Cortex of kidney (tissue), 1 donor: Measurements from ENCODE around the gene KRT71.

Experiments used
- DNase-seq: peaks from one replicate; lab custom pipeline; 2025; lab: John Stamatoyannopoulos, UW

The KRT71 gene

GRCh38 chr12:52575256-52575655, 22.3 kb upstream of the KRT71 start:
- no peak for DNase-seq

- no peak for DNase-seq
Measured at GRCh38 chr12:52573743-52574142, 20.8 kb upstream of the KRT71 start, which contains the start of gene KRT74. Gene KRT74 (minus strand): TSS chr12:52573843. CDS start chr12:52573777, 66 bp downstream.

GRCh38 chr12:52573306-52573705, 20.4 kb upstream of the KRT71 start:
- DNase-seq, result no peak

GRCh38 chr12:52570511-52570910, 17.6 kb upstream of the KRT71 start:
- DNase-seq, result no peak

GRCh38 chr12:52568111-52568510, 15.2 kb upstream of the KRT71 start:
- no peak for DNase-seq

- DNase-seq, result no peak
Measured at GRCh38 chr12:52566847-52567291, 13.9 kb upstream of the KRT71 start.

GRCh38 chr12:52564582-52564981, 11.6 kb upstream of the KRT71 start:
- no peak for DNase-seq

GRCh38 chr12:52561880-52562449, 9.0 kb upstream of the KRT71 start:
- no peak for DNase-seq

GRCh38 chr12:52559979-52560378, 7.0 kb upstream of the KRT71 start:
- DNase-seq, result no peak

GRCh38 chr12:52558781-52559445, 6.0 kb upstream of the KRT71 start:
- no peak for DNase-seq

GRCh38 chr12:52557476-52557875, 4.5 kb upstream of the KRT71 start:
- no peak for DNase-seq

- no peak for DNase-seq
Measured at GRCh38 chr12:52555577-52555976, 2.6 kb upstream of the KRT71 start.

- no peak for DNase-seq
Measured at GRCh38 chr12:52552055-52552454, 890 bp downstream of the KRT71 start.

- no peak for DNase-seq
Measured at GRCh38 chr12:52551216-52551865, 1.6 kb downstream of the KRT71 start.

- no peak for DNase-seq
Measured at GRCh38 chr12:52546126-52546525, 6.8 kb downstream of the KRT71 start.

GRCh38 chr12:52543985-52544883, 8.7 kb downstream of the KRT71 start:
- DNase-seq, result no peak

GRCh38 chr12:52542785-52543318, 10.1 kb downstream of the KRT71 start:
- no peak for DNase-seq

- no peak for DNase-seq
Measured at GRCh38 chr12:52542157-52542556, 10.8 kb downstream of the KRT71 start.

- no peak for DNase-seq
Measured at GRCh38 chr12:52541709-52542108, 11.2 kb downstream of the KRT71 start.

- no peak for DNase-seq
Measured at GRCh38 chr12:52540531-52540930, 12.4 kb downstream of the KRT71 start.

- DNase-seq, result no peak
Measured at GRCh38 chr12:52539821-52540173, 13.1 kb downstream of the KRT71 start.
